Urinary bladder (tissue), 4 donors: ENCODE data around the gene GIT2. TPM values are rescaled to one million over a fixed set of nuclear protein-coding genes. Genes with fewer than 3 reads are reported as not detected.
"Not testable (repeated sequence)": the region's sequence is repeated elsewhere in the genome, so short reads cannot be mapped to it uniquely, and the experiment has no call there.

Experiments
- DNase-seq: peaks from one replicate; pipeline ENCODE4 v3.0.0-alpha.2; 2015; ENCODE audit errors: extremely low spot score
- H3K27ac ChIP-seq: one replicate; pipeline ENCODE4 v1.5.1; 2013; ENCODE audit warnings: low read depth, mild to moderate bottlenecking, moderate library complexity
- H3K36me3 ChIP-seq: one replicate; pipeline ENCODE4 v1.6.1; 2013; ENCODE audit warnings: mild to moderate bottlenecking, moderate library complexity; ENCODE audit not compliant: insufficient read depth
- H3K4me1 ChIP-seq: one replicate; pipeline ENCODE4 v1.6.1; 2013; ENCODE audit warnings: mild to moderate bottlenecking, moderate library complexity; ENCODE audit not compliant: insufficient read depth
- H3K4me3 ChIP-seq: one replicate; pipeline ENCODE4 v1.5.1; 2013; ENCODE audit warnings: low read depth, low read length
- whole genome bisulfite sequencing: extraction: QIAGEN DNeasy Blood & Tissue Kit; methylation state at CpG from one replicate; pipeline ENCODE4 v1.1.7; 2013; 5-methylcytosine and 5-hydroxymethylcytosine counted together
- polyA plus RNA-seq: library from polyadenylated mRNA; stranded (reverse); fragments of 200-250 nt; gene quantifications from one replicate; pipeline ENCODE4 v1.2.3, GENCODE V29; 2013
- total RNA-seq: library from RNA; depleted of rRNA; stranded (reverse); fragments of >200 nt; gene quantifications from one replicate; pipeline ENCODE4 v1.2.3, GENCODE V29; 2014
- donor health status: healthy with polysubstance abuse.
- donor health status: healthy.

Gene GIT2
- total and polyA plus RNA-seq, 2 donors: 23.0 to 66.0 TPM

DNA sequence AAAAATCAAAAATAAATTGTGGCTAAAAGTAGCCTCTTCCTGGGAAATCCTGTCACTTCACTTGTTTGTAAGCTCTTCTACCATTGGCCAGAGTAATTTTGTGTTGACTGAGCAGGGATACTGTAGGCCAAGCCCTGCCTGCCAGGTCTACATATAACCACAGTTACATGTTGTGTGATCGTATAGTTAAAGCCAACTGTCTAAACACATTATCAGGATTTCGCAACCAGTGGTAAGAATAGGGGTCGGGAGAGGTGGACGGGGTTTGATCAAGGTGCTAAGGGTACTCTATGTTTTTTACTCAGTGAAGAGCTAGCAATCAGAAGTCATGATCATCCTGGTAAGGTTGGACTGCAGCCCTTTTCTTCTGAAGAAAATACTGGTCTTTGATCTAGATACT lies 16.5 kb upstream of the GIT2 start:
- Histone ChIP-seq H3K4me3 (no peak overlapping the region), H3K27ac (no peak overlapping the region), H3K4me1 (no peaks in the 10 kb centered on the region), H3K36me3 (no peaks in the 10 kb centered on the region)
- WGBS: 91% methylated on average over 4 of the region's 4 CpGs
- DNase-seq: no peak

DNA sequence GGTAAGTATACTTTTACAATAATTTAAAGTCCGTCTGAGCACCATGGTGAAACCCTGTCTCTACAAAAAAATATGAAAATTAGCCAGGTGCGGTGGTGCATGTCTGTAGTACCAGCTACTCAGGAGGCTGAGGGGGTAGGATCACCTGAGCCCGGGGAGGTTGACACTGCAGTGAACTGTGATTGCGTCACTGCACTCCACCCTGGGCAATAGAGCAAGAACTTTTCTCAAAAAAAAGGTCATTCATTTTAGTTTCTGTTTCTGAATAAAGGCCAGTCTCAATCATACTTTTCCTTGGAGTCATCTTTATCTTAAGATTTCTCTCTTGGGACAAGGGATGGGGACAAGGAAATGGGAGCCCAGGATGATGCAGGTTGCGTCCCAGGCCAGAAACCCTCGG lies 16.0 kb upstream of the GIT2 start:
- Histone ChIP-seq H3K27ac (no peak overlapping the region), H3K36me3 (no peaks in the 10 kb centered on the region), H3K4me3 (no peak overlapping the region), H3K4me1 (no peaks in the 10 kb centered on the region)
- no peak for DNase-seq
- 90% methylated on average over 6 of the region's 6 CpGs for WGBS

GRCh38 chr12:110010853-110011723 lies 14.9 kb upstream of the GIT2 start:
- Histone ChIP-seq H3K36me3 (no peaks in the 10 kb centered on the region), H3K4me1 (no peaks in the 10 kb centered on the region), H3K4me3 (no peak overlapping the region), H3K27ac (no peak overlapping the region)
- WGBS: 88% methylated on average over 13 of the region's 13 CpGs
- DNase-seq: no peak

DNA sequence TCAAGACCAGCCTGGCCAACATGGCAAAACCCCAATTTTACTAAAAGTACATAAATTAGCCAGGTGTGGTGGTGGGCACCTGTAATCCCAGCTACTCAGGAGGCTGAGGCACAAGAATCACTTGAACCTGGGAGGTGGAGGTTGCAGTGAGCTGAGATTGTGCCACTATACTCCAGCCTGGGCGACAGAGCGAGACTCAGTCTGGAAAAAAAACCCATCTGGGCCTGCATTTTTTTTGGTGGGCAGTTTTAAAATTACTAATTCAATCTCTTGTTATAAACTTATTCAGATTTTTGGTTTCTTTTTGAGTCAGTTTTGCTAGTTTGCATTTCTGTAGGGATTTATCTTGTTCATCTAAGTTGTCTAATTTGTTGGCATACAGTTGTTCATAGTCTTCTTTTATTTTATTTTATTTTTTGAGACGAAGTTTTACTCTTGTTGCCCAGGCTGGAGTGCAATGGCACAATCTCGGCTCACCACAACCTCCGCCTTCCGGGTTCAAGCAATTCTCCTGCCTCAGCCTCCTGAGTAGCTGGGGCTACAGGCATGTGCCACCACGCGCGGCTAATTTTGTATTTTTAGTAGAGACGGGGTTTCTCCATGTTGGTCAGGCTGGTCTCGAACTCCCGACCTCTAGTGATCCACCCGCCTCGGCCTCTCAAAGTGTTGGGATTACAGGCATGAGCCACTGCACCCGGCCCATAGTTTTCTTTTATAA lies 12.7 kb upstream of the GIT2 start:
- H3K4me3 ChIP-seq, H3K36me3 ChIP-seq, DNase-seq, H3K4me1 ChIP-seq, H3K27ac ChIP-seq: not testable (repeated sequence)
- WGBS: 94% methylated on average over 15 of the region's 15 CpGs

GRCh38 chr12:110007881-110008280 lies 11.7 kb upstream of the GIT2 start:
- no peak overlapping the region for H3K4me3 ChIP-seq
- no peak for DNase-seq
- H3K36me3 ChIP-seq: no peaks in the 10 kb centered on the region
- no peak overlapping the region for H3K27ac ChIP-seq
- no peaks in the 10 kb centered on the region for H3K4me1 ChIP-seq

- H3K4me3 ChIP-seq: no peak overlapping the region
- H3K36me3 ChIP-seq: no peaks in the 10 kb centered on the region
- no peaks in the 10 kb centered on the region for H3K4me1 ChIP-seq
- 96% methylated on average over 4 of the region's 4 CpGs for WGBS
- no peak overlapping the region for H3K27ac ChIP-seq
- DNase-seq: no peak
Observed at GRCh38 chr12:110006115-110006514, 9.9 kb upstream of the GIT2 start.

- WGBS: 89% methylated on average over 7 of the region's 7 CpGs
- H3K36me3 ChIP-seq: no peaks in the 10 kb centered on the region
- H3K27ac ChIP-seq: no peak overlapping the region
- DNase-seq: no peak
- H3K4me1 ChIP-seq: no peaks in the 10 kb centered on the region
- no peak overlapping the region for H3K4me3 ChIP-seq
Observed at GRCh38 chr12:110005319-110005973, 9.3 kb upstream of the GIT2 start.

- no peak overlapping the region for H3K4me3 ChIP-seq
Observed at GRCh38 chr12:110004598-110004997, 8.4 kb upstream of the GIT2 start.

DNA sequence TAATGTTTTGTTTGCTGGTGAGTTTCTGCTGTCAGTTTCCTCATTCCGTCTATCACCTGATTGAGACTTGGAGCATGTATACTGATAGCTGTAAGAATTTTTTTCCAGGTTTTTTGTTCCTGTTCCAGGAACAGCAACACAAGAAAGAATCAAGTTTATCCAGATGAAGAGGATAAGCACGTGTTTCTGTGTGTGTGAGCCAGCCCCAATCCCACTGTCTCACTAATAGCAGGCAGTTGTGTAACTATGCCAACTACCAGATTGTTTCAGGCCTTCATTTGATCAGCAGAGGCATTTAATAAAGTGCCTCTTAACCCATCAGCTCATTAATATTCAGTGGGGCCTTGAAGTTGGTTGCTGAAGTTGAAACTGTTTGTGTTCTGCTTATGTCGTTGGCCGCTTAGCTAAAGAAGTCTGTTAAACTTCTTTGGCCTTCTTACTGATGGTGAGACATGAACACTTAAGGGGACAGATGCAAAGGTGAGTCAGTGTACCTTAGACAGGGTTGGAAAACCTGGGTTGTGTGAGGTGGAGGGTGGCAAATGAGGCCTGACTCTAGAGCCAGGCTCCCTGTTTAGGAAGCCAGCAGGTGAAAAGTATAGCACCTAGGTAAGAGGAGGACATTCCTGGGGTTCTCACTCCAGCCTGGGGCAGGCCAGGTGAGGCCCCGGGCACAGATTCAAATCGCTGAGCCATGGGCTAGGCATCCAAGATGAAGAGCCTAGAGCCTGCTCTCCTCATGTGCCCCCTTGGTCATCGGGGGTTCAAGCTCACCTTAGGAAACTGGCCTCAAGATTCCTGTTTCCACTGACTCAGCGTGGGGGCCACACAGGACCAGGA lies 6.7 kb upstream of the GIT2 start:
- Histone ChIP-seq H3K36me3 (no peaks in the 10 kb centered on the region), H3K4me1 (no peaks in the 10 kb centered on the region), H3K4me3 (no peak overlapping the region), H3K27ac (no peak overlapping the region)
- no peak for DNase-seq
- 73% methylated on average over 8 of the region's 8 CpGs for WGBS

More at GRCh38 chr12:110004598-110004997, 8.4 kb upstream of the GIT2 start:
- 61% methylated on average over 4 of the region's 4 CpGs for WGBS
- no peaks in the 10 kb centered on the region for H3K4me1 ChIP-seq
- H3K27ac ChIP-seq: no peak overlapping the region
- no peak for DNase-seq
- H3K36me3 ChIP-seq: no peaks in the 10 kb centered on the region

DNA sequence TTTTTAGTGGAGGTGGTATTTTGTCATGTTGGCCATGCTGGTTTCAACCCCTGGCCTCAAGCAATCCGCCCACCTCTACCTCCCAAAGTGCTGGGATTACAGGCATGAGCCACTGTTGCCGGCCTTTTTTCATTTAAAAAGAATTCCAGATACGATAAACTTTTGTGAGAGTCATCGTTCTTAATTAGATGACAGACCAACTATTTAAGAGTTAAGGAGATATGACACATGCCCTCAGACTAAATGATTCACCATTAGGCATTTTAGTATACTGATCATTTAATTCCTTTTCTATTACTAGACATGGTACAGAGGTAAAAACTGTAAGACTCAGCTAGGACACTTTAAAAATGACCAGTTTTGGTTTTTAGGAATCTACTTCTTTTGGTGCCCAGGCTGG lies 5.4 kb upstream of the GIT2 start:
- no peak for DNase-seq
- no peaks in the 10 kb centered on the region for H3K36me3 ChIP-seq
- H3K4me3 ChIP-seq: no peak overlapping the region
- 85% methylated on average over 4 of the region's 4 CpGs for WGBS
- H3K4me1 ChIP-seq: no peaks in the 10 kb centered on the region
- no peak overlapping the region for H3K27ac ChIP-seq

DNA sequence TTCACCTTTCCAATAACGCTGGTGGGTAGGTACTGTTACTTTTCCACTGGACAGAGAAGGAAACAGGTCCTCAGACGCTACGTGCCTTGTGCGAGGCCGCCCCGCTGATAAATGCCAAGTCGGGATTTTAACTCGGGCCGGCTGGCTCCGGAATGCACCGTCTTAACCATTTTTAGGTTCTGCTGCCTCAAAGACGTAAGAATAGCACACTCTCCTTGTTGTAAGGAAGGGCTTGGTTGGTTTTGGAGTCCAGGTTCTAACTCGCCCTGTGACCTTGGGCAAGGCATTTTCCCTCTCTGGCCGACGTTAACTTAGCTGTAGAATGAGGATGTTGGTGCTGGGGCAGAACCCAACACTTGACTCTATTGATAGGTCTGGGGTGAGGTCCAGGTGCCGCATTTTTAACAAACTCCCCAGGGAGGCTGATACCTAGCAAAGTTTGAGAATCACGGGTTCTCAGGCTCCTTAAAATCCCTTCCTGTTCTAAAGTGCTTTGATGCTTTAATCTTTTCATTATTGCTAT lies 3.9 kb upstream of the GIT2 start:
- Histone ChIP-seq H3K36me3 (no peaks in the 10 kb centered on the region), H3K27ac (no peak overlapping the region), H3K4me1 (no peaks in the 10 kb centered on the region), H3K4me3 (peak overlapping the region; percentile 99)
- no peak for DNase-seq
- 3% methylated on average over 17 of the region's 17 CpGs for WGBS

DNA sequence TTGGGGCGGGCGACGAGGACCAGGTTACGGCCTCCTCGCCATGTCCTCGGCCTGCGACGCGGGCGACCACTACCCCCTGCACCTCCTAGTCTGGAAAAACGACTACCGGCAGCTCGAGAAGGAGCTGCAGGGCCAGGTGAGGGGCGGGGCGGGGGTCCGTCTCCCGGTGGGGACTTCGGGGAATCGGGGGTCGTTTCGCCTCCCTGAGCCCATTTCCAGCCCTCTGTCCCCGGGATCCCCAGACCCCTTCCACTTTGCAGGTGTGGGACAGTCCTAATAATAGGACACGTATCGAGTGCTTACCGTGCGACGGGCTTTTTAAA lies 3.4 kb upstream of the GIT2 start:
- peak overlapping the region; percentile 99 for H3K4me3 ChIP-seq
- under 1% methylated on average over 27 of the region's 27 CpGs for WGBS
- no peak for DNase-seq
- H3K27ac ChIP-seq: no peak overlapping the region
- no peaks in the 10 kb centered on the region for H3K36me3 ChIP-seq
- H3K4me1 ChIP-seq: no peaks in the 10 kb centered on the region
